Tongue (tissue), 2 donors: ENCODE results near the gene CSMD2. TPM values are rescaled to one million over a fixed set of nuclear protein-coding genes. Genes with fewer than 3 reads are reported as not detected.
A peak's percentile ranks its signal among the peaks of the same experiment; 100 is the strongest.
"Not testable (repeated sequence)": the region's sequence is repeated elsewhere in the genome, so short reads cannot be mapped to it uniquely, and the experiment has no call there.

Experiments used
- DNase-seq: peaks from one replicate; pipeline ENCODE4 v3.0.0-alpha.2; 2015
- total RNA-seq: library from RNA; depleted of rRNA; stranded (reverse); fragments of >200 nt; gene quantifications from one replicate; pipeline ENCODE4 v1.2.3, GENCODE V29; 2014

The CSMD2 gene
- total RNA-seq, 1 donor from 2014 or later, result 2.1 TPM

- no peak for DNase-seq
Measured at GRCh38 chr1:34108269-34108668, 56.8 kb downstream of the CSMD2 start.

DNA sequence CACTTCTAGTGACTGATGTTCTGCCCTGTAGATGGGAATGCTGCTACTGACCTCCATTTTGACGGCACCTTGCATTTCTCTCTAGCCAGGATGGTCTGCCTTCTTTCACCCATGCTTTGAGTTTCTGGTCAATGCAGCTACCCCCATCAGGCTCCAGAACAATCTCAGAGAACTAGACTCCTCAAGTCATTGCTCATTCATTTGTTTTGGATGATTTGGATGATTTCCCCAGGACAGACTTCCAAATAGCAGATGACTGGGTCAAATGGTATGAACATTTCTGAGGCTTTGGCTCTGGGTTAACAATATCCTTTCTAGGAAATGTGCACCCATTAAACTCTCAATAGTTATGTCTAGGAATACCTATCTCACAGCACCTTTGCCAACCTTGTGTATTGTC, 63.9 kb downstream of the CSMD2 start:
- no peak for DNase-seq

- no peak for DNase-seq
Measured at GRCh38 chr1:34100332-34100731, 64.7 kb downstream of the CSMD2 start.

DNA sequence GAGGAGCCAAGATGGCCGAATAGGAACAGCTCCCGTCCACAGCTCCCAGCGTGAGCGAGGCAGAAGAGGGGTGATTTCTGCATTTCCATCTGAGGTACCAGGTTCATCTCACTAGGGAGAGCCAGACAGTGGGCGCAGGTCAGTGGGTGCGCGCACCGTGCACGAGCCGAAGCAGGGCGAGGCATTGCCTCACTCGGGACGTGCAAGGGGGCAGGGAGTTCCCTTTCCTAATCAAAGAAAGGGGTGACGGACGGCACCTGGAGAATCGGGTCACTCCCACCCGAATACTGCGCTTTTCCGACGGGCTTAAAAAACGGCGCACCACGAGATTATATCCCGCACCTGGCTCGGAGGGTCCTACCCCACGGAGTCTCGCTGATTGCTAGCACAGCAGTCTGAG, 72.6 kb downstream of the CSMD2 start:
- DNase-seq, result not testable (repeated sequence)

DNA sequence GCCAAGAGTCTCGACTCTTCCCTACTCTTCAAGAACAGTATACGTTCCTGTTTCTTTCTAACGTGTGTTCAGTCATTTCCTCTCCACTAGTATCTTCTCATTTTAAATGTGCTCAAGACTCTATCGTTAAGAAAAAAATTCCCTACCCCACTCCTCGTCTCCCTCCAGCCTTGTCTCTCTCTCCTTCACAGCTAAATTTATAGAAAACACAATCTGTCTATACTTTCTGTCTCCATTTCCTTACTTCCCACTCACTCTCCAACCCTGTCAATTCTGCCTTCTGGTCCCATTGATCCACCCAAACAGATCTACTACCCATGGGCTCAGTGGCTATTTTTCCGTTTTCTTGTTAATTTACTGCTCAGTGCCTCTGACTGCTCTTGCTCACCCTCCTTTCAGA, 75.3 kb downstream of the CSMD2 start:
- no peak for DNase-seq

DNA sequence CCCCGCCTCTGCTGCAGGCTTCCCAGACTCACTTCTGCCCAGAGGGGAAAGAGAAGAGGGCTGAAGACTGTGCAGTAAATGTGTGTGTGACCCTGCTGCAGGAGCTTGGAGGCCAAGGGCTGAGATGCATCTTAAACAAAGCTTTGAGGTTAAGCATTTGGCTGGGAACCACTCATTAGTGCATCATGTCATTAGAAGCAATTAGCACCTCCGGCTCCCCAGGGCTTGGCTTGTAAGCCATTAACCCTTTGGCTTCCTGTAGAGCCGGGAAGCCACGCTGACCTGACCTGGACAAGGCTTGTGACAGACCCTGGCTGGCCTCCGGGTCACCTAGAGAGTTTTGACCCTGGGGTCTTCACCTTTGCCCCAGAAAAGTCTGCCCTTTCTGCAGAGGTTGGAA, 77.0 kb downstream of the CSMD2 start:
- no peak for DNase-seq

DNA sequence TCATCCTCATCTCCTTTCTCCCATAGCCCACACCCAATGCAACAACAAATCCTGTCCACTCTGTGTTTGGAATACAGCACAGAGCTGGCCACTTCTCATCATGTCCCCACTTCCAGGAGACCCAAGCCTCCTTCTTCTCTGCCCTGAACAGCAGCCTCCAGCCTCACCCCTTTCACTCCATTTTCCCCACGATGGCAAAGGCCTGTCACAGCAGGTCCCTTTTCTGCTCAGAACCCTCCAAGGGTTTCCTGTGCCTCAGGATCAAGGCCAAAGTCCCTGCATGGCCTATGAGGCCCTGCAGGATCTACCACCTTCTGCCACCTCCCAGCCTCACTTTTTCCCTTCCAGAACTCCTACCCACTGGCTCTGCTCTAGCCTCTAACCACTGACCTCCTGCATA, 78.5 kb downstream of the CSMD2 start:
- DNase-seq, result no peak

DNA sequence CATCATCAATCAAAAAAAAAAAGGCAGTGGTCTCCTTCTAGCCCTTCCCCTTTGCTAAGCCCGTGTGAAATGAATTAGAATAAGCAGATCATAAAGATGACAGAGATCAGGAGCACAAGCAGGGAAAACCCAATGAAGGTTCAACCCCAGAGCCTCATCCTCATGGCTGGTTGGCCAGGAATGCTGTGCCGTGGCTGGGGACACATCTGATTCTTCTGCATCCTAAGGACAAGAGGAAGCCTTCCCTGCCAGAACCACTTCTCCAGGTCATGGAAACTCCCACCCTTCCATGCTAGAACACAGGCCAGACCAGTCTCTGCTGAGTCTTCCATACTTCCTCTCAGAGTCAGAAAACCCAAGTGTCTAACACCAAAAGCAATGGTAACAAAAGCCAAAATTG, 81.1 kb downstream of the CSMD2 start:
- no peak for DNase-seq

DNA sequence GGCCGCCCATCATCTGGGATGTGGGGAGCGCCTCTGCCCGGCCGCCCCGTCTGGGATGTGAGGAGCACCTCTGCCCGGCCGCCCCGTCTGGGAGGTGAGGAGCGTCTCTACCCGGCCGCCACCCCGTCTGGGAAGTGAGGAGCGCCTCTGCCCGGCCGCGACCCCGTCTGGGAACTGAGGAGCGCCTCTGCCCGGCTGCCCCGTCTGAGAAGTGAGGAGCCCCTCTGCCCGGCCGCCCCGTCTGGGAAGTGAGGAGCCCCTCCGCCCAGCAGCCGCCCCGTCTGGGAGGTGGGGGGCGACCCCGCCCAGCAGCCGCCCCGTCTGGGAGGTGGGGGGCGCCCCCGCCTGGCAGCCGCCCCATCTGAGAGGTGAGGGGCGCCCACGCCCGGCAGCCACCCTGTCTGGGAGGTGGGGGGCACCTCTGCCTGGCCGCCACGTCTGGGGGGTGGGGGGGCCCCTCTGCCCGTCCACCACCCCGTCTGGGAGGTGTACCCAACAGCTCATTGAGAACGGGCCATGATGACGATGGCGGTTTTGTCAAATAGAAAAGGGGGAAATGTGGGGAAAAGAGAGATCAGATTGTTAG, 82.9 kb downstream of the CSMD2 start:
- DNase-seq, result not testable (repeated sequence)

DNA sequence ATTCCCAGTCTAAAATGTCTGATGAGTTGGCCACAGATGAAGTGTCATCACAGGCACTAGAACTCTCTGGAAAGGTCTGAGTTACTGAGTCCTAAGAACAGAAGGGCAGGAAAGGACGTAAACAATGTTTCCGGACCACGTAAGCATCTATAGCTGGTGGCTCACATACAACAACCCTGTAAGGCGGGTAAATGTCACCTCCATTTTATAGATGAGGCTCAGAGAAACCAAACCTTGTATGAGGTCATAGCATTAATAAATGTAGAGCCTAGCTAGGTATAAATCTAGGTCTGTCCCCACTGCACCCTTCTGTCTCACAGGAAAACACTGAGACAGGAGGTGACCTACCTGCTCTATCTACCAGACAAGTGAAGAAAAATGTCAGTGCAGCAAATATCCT, 86.6 kb downstream of the CSMD2 start:
- DNase-seq, result no peak

DNA sequence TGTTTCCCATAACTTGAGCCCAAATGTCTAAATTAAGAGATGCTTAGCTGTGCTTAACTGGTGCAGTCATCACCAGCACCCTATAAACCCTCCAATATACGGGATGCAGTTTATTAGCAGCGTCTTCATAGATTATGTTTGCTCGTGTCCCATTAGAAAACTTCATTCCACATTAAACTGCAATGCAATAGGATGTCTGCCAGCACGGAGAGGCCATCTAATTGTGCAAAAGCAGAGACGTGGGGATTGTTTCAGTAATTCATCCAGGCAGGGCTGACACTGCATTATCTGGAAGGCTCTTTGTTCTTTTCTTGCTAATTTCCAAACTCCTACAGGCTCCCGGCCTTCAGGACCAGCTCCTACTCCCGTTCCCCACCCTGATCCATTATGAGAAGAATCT, 89.5 kb downstream of the CSMD2 start:
- peak; percentile 11 for DNase-seq

- DNase-seq, result no peak
Measured at GRCh38 chr1:34073028-34073695, 91.9 kb downstream of the CSMD2 start.

DNA sequence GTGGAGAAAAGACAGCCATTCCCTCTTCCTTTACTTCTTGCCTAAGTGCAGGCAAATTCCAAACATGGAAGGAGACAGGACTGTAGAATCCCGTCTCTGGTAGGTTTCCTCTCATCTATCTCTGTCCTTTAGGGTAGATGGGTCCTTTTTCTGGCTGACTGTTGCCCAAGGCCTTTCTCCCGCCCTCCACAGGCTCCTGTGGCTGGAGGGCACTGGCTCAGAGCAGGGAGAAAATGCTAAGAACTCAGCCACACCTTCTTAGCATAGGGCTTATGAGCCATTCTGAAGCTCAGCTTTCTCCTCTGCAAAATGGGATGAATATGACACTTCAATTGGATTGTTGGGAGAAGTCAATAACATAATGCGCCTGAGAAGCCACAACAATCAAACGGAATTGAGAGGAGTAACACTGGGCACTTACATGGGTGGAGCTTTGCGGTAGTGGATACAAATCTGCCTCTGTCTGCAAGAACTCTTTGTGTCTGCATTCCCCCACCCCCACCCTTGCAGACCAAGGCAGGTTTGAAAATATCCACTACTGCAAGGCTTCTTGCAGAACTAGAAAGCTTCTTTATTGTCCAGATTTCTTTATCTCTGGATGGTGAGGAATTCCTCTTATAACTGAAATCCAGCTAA, 94.7 kb downstream of the CSMD2 start:
- DNase-seq, result no peak

DNA sequence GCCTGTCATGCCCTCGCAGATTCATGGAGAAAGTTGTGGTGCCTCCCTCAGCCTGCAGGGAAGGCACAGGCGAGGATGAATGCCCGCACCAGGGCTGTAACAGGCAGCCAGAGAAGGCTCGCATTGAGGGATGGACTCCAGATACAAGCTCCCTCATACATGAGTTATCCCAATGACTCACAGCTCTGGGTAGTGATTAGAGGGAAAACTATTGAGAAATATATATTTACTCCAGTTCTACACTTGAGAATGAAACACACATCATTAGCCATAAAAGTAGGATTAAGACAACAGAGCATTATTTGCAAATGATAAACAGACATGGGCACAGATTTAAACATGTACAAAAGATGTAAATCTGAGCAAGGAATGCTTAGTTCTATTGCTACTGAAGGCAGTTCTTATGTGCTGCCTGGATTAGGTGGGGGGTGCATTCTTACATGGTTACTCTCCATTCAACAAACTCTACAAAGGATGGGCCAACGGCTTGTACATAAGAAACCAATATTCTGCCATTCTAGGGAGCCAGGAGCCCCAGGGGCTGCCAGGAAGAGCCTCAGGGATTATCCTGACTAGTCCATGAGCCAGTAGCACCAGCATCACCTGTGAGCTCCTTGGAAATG, 97.9 kb downstream of the CSMD2 start:
- no peak for DNase-seq

DNA sequence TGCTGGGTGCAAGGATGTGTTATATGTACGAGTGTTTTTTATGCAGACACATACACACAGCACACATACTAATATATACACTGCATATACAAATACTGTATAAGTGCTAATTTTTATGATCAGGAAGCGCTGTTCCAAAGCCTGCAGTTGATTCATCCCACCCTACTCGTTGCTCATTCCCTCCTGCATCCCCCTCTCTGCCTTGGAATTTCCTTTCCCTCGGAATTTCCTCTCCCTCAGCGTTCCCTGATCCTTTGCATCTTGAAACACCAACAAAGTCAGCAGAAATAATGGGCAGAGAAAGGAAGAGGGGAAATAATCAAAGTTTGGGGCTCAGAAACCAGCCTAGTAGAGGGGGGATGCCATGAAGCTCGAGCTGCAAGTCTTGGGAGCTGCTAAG, 98.9 kb downstream of the CSMD2 start:
- no peak for DNase-seq

GRCh38 chr1:34065498-34065897, 99.5 kb downstream of the CSMD2 start:
- DNase-seq, result no peak

DNA sequence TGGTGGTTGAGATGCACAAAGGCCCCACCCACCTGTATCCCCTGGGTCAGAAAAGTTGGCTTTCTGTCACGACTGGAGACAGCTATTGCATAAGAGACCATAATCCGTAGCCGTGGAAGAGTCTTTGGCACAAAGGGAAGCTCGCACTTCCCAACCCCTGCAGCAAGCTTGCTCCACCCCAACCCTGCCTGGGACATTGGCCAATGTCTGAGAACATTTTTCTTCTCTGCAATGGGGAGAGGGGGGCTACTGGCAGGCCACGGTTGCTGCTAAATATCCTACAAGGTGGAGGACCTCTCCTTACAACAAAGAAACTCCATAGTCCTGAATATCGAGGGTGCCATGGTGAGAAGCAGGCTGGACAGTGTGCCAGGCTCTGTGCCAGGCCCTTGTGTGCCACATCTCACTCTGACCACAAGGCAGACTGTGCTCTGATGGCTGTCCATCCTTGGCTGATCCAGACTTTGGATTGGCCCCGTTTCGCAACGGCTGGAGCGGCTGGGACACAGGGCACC, 104.1 kb downstream of the CSMD2 start:
- DNase-seq, result peak; percentile 31

DNA sequence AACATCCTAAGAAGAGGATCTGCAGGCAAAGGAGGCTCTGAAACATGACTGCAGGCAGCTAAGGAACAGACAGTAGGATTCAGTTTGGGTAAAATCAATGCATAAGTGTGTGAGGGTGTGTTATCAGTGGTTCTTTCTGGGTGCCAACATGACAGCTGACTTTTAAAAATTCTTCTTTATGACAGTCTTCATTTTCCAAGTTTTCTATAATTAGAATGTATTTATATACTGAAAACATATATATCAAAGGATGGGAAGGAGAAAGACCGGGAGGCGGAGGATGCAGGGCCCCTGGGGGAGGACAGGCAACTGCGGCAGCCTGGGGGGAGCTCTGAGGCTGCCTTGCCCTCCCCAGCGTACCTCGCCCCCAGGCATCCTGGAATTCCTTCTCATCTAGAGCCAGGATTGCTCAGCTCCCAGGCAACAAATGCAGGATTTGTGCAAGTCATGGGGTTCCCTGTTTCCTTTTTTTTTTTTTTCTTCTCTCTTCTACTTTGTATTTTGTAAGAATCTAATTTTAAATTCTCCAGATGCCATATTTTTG, 104.8 kb downstream of the CSMD2 start:
- DNase-seq, result no peak

DNA sequence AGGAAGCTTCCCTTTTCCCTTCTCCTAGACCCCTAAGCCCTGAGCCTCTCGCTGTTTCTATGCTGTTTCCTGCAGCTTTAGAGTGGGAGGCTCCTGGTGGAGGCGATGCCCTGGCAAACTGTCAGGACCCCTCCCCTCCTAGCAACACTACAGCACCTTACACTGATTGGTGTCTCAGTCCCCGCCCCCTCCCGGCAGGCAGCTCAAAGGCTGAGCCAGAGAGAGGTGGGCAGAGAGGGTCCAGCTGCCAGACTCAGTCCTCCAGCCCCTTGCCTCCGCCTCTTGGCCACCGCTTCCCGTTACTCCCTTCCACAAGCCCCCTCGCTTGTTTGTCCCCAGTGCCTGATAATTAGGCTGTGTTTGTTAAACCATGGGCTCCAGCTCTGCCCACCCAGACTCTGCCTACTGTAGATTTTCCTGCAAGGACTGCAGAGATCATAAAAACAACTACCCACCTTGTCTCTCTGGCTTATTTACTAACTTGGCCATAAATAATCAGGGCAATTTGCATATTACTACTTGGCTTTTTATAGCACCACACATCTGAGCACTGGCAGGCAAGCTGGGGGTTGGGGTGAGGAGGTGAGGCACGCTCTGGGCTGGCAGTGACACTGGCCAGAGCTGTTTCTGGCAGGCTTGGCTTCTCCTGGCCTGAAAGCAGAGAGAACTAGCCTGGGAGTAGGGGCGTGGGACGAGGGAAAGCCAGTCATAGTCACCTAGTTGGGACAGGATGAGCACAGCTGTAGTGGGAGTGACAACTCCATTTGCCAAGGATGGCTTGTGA, 107.5 kb downstream of the CSMD2 start:
- peak; percentile 49 for DNase-seq

DNA sequence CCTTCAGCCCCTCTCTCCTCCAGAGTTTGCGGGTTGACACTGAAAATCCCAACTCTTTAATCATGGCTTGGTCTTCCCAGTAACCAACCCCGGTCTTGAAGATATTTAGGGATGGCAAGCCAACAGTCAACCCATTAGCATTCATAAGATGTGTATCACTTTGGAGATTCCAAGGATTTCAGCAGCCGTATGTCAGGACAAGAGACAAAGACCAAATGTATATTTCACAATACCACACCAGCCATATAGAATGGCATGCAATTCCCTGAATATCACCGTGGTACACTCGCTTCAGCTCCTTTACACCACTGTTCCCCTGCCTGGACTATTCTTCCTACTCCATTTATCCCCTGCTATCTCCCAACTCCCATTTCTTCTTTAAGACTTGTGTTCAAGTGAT, 109.2 kb downstream of the CSMD2 start:
- no peak for DNase-seq

- DNase-seq, result no peak
Measured at GRCh38 chr1:34054920-34055319, 110.1 kb downstream of the CSMD2 start.

- DNase-seq, result no peak
Measured at GRCh38 chr1:34053660-34054059, 111.4 kb downstream of the CSMD2 start.
